Ovary (tissue), 3 donors: ENCODE measurements around the gene TMEM126A.

Experiments
- POLR2A ChIP-seq: fragments of 450-650 bp; IDR thresholded peaks from one replicate; pipeline ENCODE4 v1.6.1; 2017; ENCODE audit warnings: antibody characterized with exemption, mild to moderate bottlenecking, moderate library complexity
- TF ChIP-seq, protein P1 (sequence below), 3 donors: fragments of 450-650 bp in 2 of 3; fragments of 200-600 bp in 1 of 3; IDR thresholded peaks; one replicate each; pipeline versions ENCODE4 v1.5.1 to v1.8.0; 2016 to 2022; ENCODE audit warnings: antibody characterized with exemption in 3 of 3, mild to moderate bottlenecking in 1 of 3
- donor health status: DM: no; HTN: no; CAD: no.

- TF ChIP-seq, protein P1, sequence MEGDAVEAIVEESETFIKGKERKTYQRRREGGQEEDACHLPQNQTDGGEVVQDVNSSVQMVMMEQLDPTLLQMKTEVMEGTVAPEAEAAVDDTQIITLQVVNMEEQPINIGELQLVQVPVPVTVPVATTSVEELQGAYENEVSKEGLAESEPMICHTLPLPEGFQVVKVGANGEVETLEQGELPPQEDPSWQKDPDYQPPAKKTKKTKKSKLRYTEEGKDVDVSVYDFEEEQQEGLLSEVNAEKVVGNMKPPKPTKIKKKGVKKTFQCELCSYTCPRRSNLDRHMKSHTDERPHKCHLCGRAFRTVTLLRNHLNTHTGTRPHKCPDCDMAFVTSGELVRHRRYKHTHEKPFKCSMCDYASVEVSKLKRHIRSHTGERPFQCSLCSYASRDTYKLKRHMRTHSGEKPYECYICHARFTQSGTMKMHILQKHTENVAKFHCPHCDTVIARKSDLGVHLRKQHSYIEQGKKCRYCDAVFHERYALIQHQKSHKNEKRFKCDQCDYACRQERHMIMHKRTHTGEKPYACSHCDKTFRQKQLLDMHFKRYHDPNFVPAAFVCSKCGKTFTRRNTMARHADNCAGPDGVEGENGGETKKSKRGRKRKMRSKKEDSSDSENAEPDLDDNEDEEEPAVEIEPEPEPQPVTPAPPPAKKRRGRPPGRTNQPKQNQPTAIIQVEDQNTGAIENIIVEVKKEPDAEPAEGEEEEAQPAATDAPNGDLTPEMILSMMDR (IDR thresholded peaks at IDR 0.05) = no peak
- no peak for TF ChIP-seq POLR2A
Observed at GRCh38 chr11:85643191-85643614, 4.6 kb upstream of the TMEM126A start.
